GM19395 (cell line): Measurements from ENCODE around the gene RPL22.

Source experiments
- ATAC-seq: cut with Tn5 transposase; IDR thresholded peaks from one replicate; pipeline ENCODE4 v1.9.1; 2021; ENCODE audit warnings: mild to moderate bottlenecking, moderate library complexity; ENCODE audit not compliant: unreplicated experiment

Gene RPL22

DNA sequence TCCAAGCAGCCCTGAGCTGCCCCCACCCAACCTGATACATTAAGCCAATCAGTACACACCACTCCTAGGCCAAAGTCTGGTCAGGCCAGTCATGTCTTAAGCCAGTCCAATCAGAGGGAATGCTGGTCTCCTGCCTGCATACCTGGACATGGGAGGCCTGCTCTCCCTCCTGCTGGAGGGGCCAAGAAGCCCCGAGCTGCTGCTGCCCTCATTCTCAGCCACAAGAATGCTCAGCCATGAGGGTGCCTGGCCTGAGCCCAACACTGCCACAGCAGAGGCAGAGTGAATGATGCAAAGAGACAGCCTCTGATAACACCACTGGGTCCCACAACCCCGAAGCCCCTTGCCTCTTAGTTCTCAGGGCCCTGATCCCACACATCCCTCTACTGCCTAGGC, 42.3 kb downstream of the RPL22 start:
- ATAC-seq = no peak

DNA sequence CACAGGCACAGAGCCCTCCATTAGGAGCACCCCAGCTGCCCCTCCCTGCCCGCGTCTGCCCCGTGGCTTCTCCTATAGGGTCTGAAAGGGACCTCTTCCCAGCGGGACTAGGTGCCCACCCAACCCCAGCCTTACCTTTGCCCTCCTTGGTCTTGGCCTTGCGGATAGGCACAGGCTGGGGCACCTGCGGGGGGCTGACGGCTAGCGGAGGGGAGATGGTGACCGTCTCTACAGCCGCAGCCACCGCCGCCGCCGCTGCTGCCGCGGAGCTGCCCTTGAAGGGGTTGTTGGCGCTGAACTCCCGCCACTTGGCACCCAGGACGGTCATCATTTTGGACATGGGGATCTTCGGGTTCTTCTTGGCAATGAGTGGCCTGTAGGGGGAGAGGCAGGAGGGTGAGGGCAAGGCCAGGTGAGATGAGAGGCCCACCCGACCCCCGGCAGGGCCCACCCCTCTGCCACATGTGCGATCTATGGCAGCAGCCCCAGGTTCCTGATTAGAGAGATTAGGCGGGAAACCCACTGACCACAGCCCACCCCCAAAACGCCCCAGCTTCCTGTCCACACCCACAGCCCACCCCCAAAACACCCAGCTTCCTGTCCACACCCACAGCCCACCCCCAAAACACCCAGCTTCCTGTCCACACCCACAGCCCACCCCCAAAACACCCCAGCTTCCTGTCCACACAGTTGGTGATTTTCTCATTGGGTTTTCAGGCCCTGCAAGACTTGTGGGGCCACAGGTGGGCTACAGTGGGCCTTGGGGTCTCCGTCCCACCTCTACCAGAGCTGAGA, 44.7 kb downstream of the RPL22 start:
- ATAC-seq = no peak

DNA sequence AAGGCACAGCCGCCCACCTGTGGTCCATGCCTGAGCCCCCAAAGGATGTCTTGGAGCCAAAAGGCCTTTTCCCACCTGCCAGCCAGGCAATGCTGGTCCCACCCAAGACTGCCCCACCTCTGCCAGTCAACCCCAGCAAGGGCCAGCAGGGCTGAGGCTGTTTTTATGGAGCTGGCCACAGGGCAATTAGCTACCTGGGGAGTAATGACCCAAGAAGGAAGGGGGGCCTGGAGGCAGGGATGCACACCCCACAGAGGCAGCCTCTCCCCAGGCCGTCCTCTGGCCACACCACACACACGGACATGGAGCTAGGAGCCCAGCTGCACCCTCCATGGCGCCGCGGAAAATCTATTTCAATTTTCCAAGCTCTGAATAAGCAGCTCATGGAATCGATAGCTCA, 46.5 kb downstream of the RPL22 start:
- no peak for ATAC-seq

DNA sequence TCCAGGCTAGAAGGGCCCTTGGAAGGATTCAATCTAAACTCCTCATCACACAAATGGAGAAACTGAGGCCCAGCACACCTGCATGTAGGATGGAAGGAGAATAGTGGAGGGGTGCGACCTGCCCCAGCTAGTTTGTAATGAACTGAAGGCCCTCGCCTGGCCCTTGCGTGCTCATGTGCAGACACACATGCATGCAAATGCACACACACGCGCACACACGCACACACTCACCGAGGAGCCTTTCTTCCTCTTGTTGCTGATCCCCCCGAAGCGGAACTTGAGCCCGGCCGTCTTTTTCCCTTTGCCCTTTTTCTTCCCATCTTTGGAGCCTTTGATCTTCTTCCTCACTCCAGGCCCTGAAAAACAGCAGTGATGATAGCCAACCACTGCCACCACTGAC, 47.2 kb downstream of the RPL22 start:
- no peak for ATAC-seq

DNA sequence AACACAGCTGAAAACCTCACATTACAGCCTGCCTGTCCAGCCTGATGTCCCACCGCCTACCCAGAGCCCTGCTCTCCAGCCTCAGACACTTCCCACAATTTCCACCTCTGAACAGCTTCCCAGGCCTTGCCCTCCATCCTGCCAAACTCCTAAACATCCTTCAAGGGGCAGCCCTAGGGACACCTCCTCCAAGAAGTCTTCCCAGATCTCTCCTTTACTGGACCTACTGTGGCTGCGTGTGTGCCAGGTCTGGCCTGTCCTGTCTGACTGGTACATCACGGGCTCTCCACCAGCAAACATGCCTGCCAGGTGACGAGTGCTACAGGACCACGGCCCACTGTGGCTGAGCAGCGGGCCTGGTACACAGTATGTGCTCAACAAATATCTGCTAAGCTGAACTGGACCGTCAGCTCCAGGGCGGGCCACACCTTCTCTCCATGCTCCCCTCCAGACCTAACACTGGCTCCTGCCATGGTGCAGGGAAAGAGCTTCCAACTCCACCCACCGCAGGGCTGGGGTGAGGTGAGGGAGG, 48.0 kb downstream of the RPL22 start:
- no peak for ATAC-seq

DNA sequence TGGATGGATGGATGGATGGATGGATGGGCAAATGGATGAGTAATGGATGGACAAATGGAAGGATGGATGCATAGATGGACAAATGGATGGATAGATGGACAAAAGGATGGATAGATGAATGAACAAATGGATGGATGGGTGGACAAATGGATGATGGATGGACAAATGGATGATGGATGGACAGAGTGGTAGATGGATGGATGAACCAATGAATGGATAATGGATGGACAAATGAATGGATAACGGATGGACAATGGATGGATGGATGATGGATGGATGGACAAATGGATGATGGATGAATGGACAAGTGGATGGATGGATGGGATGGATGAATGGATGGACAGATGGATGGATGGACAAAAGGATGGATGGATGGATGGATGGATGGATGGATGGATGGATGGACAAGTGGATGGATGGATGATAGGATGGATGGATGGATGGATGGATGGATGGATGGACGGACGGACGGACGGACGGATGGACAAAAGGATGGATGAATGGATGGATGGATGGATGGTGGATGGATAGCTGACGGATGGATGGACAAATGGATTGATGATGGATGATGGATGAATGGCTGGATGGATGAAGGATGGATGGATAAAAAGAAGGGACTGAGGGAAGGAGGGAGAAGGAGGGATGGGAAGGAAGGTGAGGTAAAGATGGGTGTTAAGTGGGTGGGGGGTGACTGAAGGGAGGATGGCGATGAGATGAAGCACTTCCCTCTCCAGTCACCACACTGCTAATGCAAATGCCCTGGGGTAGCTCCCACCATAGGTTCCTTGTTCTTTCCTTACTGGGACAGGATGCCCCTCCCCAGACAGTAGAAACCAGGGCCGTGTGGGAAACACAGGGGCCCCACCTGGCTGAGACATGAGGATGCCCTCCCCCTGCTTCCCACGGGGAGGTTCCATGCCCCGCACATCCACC, 49.1 kb downstream of the RPL22 start:
- ATAC-seq = no peak

DNA sequence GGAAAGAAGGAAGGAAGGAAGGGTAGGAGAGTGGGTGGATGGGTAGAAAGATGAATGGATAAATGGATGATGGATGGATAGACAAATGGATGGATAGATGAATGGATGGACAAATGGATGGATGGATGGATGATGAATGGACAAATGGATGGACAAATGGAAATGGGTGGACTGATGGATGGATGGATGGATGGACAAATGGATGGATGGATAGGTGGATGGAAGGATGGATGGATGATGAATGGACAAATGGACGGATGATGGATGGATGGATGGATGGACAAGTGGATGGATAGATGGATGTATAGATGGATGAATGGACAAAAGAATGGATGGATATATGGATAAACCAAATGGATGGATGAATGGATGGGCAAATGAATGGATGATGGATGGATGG, 49.8 kb downstream of the RPL22 start:
- ATAC-seq = no peak

DNA sequence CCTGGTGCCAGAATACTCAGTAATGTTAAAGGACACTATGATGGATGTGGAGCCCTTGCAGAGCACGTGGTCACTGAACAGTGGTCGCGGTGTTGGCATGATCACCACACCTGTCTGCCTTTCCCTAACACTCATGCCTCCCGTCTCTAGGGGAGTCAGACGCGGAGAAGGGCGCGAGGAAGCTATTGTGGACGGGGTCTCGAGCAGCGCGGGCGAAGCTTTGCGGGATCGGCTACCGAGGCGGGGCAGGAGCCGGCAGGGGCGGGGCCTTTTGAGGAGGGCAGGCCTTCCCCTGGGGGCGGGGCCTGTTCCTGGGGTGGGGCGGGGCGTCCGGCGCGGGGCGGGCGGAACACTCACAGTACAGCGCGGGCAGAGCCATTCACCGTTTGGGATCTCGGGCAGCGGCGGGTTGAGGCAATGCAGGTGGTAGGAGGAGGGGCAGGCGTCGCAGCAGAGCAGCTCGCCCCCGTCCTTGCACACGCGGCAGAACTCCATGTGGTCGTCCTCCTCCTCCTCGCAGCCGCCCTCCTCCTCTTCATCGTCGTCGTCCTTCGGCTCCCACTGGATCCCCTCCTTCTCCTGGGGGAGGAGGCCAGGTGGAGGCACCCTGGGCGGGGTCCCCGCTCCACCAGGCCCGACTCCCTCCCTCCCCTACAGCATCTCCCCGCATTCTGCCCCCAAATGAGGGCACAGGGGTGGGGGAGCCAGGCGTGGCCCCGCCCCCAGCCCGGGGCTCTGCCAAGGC, 50.7 kb downstream of the RPL22 start:
- no peak for ATAC-seq

DNA sequence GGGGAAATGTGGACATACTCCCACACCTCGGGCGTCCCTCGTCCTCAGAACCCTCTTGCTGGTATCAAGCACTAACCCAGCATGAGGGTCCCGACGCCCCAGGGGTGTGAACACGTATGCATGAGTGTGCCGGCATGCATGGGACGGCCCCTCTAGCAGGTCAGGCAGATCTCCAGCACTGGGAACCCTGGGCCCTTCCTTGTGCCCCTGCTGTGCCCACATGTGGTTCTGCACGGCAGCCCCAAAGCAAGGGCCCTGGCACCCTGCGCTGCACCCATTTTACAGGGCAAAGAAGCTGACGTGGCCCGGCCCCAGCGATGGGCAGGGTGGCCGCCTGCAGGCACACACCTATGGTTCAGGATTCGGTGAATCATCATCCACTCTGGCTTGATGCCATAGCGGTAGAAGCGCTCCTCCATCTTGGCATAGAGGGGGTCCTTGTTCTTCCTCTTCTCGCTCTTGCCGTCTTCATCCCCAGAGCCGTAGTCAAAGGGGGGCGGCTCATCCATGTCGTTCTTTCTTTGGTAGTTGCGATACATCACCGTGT, 53.5 kb downstream of the RPL22 start:
- no peak for ATAC-seq

DNA sequence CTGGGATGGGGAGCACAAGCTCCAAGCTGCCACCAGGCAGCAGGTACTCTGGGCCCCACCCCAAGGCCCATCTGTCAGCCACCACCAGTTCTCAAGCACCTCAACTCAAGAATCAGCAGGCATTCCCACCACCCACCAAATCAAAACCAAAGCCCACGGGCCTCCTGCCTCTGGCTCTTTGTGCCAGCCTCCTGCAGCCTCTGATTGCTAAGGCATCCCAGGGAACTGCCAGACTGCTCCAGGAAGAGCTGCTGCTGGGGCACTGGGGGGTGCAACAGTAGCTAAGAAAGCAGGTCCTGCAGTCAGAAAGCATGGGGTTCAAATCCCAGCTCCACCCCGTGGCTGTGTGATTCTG, 54.0 kb downstream of the RPL22 start:
- no peak for ATAC-seq

DNA sequence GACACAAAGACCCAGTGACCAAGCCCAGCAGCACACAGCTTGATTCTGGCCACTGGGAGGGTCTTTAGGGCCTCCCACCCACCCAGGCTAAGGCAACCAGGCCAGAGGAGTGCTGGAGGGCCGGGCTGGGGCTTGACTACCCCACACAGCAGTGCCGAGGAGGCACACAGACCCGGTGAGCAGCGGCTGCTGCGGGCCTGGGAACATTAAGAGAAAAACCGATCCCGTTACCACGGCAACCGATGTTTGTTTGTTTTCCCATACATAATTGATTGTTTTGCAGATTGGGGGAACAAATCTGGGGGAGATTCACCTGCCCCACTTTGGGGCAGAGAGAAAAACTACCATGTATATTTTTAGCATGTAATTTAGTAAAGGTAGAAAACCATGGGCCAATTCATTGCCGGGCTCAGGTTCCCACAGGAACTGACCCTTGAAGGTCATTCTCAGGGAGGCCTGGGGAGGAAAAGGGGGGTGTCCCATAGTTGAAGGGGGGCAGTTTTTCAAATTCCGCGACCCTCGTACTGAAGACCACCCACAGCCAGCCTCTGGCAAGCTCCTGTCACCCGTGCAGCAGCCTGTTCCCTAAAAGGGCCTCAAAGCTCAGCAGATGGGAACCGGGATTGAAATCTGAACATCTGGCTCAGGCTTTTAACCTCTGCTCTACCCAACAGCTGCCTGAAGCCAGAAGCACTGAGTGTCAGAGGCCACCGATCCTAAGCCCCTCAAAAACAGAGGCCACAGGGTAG, 54.6 kb downstream of the RPL22 start:
- no peak for ATAC-seq

DNA sequence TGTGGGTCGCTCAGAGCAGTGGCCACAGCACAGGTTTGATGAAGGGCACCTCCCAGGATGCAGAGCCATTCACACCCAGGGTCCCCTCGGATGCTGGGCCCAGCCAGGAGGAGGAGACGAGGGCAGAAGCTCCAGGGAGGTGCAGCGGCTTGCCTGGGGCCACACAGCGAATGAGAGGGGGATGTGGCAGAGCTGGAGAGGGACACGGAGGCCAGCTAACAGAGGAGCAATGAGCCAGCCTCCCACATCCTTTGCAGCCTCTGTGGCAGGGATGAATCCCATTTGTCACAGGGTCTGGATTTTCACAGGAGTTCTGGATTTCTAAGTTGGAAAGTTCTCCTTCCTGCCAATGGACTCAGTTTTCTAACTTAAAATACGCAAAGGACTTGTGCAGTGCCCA, 55.2 kb downstream of the RPL22 start:
- ATAC-seq = no peak

DNA sequence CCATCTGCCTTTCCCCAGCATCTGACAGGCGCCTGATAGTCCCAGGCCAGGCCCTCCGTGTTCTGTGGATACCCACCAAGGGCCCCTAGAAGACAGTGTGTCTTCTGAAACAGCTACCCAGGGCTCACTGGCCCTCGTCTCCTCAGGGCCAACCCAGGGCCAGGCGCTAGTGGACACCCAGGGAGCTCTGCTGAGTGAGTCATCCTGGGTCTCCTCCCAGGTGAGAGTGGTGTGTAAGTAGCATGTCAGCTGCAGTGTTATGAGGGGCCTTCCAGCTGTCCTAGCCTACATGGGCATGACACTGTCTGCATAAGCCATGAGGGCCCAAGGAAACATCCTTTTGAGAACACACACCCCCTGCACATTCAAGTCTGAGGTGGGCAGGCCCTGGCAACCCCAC, 56.0 kb downstream of the RPL22 start:
- ATAC-seq = no peak

DNA sequence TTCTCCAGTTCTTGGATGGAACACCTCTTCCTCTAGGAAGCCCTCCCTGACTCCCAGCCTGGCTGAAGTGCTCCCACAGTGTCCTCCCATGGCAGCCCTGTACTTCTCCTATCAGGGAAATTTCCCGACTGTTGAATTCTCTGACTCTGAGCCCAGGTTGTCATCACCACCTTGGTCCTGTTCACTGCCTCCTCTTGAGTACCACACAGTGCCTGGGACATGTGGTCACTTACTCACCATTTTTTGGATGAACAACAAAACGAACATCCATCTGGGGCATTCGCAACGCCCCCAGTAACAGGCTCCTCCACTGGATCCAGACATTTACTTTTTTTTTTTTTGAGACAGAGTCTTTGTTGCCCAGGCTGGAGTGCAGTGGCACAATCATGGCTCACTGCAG, 56.7 kb downstream of the RPL22 start:
- no peak for ATAC-seq

DNA sequence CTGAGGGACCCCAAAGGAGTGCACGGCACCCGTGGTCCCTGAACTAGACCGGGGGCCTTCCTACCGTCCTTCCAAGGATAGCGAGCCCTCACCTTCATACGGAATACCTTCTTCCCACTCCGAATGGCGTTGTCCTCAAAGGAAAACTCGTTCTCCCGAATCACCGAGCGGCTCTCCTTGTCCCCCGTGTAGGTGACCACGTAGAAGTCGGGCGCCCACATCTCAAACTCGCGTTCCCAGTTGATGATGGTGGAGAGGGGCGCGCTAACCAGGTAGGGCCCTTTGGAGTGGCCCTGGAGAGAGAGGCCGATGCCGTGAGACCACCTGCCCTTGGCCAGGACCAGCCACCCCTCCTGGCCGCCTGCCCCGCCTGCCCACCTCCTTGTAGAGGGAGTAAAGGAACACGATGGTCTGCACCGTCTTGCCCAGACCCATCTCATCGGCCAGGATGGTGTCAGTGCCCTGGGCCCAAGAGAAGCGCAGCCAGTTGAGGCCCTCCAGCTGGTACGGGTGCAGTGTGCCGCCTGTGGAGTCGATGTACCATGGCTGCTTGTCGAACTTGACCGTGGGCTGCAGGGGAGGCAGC, 57.3 kb downstream of the RPL22 start:
- ATAC-seq = no peak

DNA sequence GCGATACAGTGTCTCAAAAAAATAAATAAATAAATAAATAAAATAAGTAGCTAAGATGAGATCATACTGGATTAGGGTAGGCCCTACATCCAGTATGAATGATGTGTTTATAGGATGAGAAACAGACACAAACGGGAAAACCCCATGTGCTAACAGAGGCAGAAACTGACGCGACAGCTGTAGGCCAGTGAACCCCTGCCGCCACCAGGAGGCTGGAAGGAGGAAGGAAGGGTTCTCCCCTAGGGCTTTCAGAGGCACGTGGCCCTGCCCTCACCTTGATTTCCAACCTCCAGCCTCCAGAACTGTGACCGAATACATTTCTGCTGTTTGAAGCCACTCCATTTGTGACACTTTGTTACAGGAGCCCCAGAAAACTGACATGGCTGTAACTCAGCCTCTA, 57.8 kb downstream of the RPL22 start:
- no peak for ATAC-seq

DNA sequence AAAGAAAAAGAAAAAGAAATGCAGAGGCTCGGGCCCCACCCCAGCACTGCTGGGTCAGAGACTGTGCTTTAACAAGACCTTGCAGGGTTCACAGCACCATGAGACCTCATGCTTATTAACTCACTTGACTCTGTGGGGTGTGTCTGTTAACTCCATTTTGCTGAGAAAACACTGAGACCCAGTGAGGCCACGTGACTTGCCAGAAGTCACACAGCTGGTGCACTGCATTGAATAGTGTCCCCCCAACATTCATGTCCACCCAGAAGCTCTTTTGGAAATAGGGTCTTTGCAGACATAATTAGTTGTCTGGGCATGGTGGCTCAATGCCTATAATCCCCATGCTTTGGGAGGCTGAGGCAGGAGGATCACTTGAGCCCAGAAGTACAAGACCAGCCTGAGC, 59.0 kb downstream of the RPL22 start:
- ATAC-seq = no peak

DNA sequence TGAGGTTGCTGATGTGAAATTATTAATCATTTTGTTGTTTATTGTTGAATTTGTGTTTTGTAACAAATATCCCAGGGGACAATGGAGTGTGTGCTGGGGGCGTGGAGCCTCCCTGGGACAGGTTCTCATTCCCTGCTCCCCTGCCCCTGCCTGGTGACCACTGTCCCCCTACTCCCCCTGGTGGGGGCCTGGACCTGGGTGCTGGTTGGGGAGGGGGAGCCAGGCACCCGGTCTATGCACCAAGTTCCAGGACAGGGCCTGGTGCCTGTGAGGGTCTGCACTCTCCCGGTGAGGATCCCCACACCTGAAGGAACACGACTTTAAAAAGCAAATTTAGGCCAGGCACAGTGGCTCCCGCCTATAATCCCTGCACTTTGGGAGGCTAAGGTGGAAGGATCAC, 61.6 kb downstream of the RPL22 start:
- no peak for ATAC-seq

DNA sequence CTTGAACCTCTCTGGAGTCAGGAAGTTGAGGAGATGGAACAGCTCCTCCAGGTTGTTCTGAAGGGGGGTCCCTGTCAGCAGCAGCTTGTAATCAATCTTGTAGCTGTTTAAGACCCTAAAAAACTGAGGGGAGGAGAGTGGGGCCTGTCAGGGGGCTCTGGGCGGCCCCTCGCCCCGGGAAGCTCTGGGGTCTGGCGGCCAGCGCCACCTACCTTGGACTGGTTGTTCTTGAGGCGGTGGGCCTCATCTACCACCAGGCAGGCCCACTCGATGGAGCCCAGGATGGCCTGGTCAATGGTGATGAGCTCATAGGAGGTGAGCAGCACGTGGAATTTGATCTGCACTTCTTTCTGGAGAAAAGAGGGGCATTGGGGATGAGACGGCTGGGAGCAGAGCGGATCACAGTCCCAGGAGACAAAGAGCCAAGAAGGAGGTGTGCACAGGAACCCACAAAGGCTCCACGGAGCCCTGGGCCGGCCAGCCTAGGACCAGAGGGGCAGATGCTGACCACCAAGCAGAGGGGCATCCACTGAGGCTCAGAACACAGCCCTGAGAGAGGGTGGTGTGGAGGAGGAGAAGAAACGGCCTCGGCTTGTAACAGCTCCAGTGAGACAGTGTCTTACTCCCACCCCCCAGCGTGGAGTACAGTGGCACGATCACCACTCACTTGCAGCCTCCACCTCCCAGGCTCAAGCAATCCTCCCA, 62.7 kb downstream of the RPL22 start:
- no peak for ATAC-seq
